Measurements from ENCODE around the gene FAM204A.

The FAM204A gene

DNA sequence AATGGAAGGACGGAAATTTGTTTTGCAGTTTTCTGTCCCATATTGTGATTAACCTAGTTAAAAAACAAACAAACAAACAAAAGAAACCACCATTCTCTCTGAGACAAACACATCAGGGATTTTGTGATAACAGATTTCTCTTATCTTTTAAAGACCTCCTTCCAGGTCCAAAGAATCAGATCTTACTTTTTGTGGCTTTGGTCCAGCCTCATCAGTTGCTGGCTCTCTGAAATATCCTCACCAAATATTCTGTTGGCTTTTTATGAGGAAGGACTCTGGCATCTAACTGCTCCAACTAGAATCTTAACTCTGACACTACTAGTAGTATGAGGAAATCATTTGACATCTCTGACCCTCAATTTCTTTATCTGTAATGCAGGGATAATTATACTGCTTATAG lies 4.8 kb downstream of the FAM204A start:
- TF ChIP-seq SIN3A (IDR thresholded peaks at IDR 0.05; ENCODE audit: borderline replicate concordance, insufficient read depth, low read length) = no peak
- no peak for TF ChIP-seq TAF1 (IDR thresholded peaks at IDR 0.05; ENCODE audit: borderline replicate concordance, insufficient read depth, low read length)
- TF ChIP-seq, protein P1, sequence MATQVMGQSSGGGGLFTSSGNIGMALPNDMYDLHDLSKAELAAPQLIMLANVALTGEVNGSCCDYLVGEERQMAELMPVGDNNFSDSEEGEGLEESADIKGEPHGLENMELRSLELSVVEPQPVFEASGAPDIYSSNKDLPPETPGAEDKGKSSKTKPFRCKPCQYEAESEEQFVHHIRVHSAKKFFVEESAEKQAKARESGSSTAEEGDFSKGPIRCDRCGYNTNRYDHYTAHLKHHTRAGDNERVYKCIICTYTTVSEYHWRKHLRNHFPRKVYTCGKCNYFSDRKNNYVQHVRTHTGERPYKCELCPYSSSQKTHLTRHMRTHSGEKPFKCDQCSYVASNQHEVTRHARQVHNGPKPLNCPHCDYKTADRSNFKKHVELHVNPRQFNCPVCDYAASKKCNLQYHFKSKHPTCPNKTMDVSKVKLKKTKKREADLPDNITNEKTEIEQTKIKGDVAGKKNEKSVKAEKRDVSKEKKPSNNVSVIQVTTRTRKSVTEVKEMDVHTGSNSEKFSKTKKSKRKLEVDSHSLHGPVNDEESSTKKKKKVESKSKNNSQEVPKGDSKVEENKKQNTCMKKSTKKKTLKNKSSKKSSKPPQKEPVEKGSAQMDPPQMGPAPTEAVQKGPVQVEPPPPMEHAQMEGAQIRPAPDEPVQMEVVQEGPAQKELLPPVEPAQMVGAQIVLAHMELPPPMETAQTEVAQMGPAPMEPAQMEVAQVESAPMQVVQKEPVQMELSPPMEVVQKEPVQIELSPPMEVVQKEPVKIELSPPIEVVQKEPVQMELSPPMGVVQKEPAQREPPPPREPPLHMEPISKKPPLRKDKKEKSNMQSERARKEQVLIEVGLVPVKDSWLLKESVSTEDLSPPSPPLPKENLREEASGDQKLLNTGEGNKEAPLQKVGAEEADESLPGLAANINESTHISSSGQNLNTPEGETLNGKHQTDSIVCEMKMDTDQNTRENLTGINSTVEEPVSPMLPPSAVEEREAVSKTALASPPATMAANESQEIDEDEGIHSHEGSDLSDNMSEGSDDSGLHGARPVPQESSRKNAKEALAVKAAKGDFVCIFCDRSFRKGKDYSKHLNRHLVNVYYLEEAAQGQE (IDR thresholded peaks at IDR 0.05; ENCODE audit: insufficient read depth in 1 of 2, low read depth in 2 of 2, low read length in 2 of 2) = no peak
- TF ChIP-seq FOXP2 (optimal IDR thresholded peaks at IDR 0.05; ENCODE audit: borderline replicate concordance, extremely low read depth, extremely low read length, insufficient read depth) = no peak
- TF ChIP-seq POLR2AphosphoS5 (IDR thresholded peaks at IDR 0.05; ENCODE audit: low read depth, low read length) = no peak

DNA sequence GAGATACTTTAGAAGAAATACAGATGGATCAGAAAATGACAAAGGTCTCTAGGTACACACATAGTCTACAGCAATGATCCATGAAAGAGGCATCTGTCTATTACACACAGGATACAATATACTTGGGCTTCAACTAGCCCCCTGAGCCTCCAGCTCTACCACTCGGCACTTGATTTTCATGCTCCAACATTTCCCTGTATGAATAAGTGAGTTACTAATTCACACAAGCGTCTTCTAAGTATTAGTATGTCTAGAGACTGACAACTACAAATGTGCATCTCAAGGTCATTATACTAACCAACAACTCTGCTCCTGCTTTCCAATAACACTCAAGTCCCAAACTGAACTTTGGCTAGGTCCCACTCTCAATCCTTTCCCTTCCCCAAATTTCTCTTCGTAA lies 8.3 kb downstream of the FAM204A start:
- TF ChIP-seq, protein P1 (IDR thresholded peaks at IDR 0.05; ENCODE audit: insufficient read depth in 1 of 2, low read depth in 2 of 2, low read length in 2 of 2) = no peak
- no peak for TF ChIP-seq SIN3A (IDR thresholded peaks at IDR 0.05; ENCODE audit: borderline replicate concordance, insufficient read depth, low read length)
- no peak for TF ChIP-seq FOXP2 (optimal IDR thresholded peaks at IDR 0.05; ENCODE audit: borderline replicate concordance, extremely low read depth, extremely low read length, insufficient read depth)
- no peak for TF ChIP-seq POLR2AphosphoS5 (IDR thresholded peaks at IDR 0.05; ENCODE audit: low read depth, low read length)
- TF ChIP-seq TAF1 (IDR thresholded peaks at IDR 0.05; ENCODE audit: borderline replicate concordance, insufficient read depth, low read length) = no peak

DNA sequence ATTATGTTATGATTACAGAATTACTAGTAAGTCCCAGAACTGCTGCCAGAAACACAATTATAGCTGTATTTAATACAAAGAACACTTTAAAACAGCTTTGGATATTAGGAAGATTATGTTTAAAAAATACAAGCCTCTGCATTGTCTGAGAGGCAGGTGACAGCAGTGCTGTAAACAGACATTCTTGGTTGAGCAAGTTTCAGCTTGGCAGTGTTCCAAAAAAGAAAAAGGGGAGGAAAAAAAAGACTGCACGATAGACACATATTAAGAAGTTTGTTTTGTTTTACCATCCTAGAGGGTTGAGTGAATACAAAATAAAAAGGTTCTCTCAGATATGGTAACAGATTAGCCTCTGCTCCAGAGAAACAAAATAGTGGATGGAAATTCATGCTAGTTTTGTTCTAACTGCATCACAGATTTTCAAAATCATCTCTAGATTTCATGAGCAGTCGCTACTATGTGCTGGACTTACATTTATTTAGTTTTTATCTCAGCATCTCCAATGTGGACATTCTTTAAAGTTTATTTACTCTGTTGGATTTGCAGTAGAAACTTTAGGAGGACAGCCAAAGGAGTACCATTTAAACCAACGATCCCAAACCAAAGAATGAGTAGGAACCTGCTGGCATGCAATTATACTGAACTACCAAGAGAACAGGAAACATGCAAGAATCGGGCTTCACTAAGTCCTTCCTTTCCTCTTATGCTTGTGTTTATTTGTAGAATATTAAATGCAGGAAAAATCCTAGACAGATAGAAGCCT lies 9.0 kb downstream of the FAM204A start:
- no peak for TF ChIP-seq POLR2AphosphoS5 (IDR thresholded peaks at IDR 0.05; ENCODE audit: low read depth, low read length)
- TF ChIP-seq, protein P1 (IDR thresholded peaks at IDR 0.05; ENCODE audit: insufficient read depth in 1 of 2, low read depth in 2 of 2, low read length in 2 of 2) = no peak
- TF ChIP-seq FOXP2 (optimal IDR thresholded peaks at IDR 0.05; ENCODE audit: borderline replicate concordance, extremely low read depth, extremely low read length, insufficient read depth) = no peak
- no peak for TF ChIP-seq TAF1 (IDR thresholded peaks at IDR 0.05; ENCODE audit: borderline replicate concordance, insufficient read depth, low read length)
- TF ChIP-seq SIN3A (IDR thresholded peaks at IDR 0.05; ENCODE audit: borderline replicate concordance, insufficient read depth, low read length) = no peak

DNA sequence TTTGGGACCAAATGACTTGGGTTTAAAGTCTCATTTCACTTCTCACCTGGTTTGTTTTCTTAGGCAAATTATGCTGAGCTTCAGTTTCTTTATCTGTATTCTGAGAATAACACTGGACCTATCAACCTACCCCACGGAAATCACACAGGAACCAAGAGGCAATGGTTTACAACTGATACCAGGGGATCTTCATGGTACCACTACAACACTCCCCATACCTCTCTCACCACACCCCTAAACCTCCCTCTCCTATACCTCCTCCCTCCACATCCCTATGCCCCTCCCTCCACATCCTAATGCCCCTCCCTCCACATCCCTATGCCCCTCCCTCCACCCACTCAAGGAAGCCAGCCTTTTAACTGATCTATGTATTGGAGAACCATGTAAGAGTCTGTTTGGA lies 9.9 kb downstream of the FAM204A start:
- TF ChIP-seq FOXP2 (optimal IDR thresholded peaks at IDR 0.05; ENCODE audit: borderline replicate concordance, extremely low read depth, extremely low read length, insufficient read depth) (no peak), SIN3A (IDR thresholded peaks at IDR 0.05; ENCODE audit: borderline replicate concordance, insufficient read depth, low read length) (no peak), POLR2AphosphoS5 (IDR thresholded peaks at IDR 0.05; ENCODE audit: low read depth, low read length) (no peak), TAF1 (IDR thresholded peaks at IDR 0.05; ENCODE audit: borderline replicate concordance, insufficient read depth, low read length) (no peak)
- TF ChIP-seq, protein P1 (IDR thresholded peaks at IDR 0.05; ENCODE audit: insufficient read depth in 1 of 2, low read depth in 2 of 2, low read length in 2 of 2) = no peak

Data from PFSK-1 (cell line).